ENCODE measurements around the gene SELENOO. TPM values are rescaled to one million over a fixed set of nuclear protein-coding genes. Genes with fewer than 3 reads are reported as not detected.
A peak's percentile ranks its signal among the peaks of the same experiment; 100 is the strongest.
"Not testable (repeated sequence)": the region's sequence is repeated elsewhere in the genome, so short reads cannot be mapped to it uniquely, and the experiment has no call there.

The SELENOO gene
- total and polyA plus RNA-seq, 2 of the 13 experiments (the other 11 are each of a cell fraction or from before 2014, with no cell fraction given): 14.4 to 19.0 TPM

DNA sequence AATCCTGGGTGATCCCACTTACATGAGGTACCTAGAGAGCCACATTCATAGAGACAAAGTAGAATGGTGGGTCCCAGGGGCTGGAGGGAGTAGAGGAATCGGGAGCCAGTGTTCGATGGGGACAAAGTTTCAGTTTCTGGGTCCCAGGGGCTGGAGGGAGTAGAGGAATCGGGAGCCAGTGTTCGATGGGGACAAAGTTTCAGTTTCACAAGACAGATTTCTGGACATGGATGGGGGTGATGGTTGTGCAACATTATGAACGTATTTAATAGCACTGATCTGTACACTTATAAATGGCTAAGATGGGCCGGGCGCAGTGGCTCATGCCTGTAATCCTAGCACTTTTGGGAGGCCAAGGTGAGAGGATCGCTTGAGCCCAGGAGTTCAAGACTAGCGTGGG, 4.2 kb downstream of the SELENOO start:
- H3K9ac ChIP-seq (ENCODE audit: insufficient read depth, low read depth, low read length); H3K27me3 ChIP-seq (ENCODE audit: control insufficient read depth in 1 of 2, insufficient read depth in 2 of 2, low read length in 2 of 2); POLR2A ChIA-PET; CTCF ChIA-PET (ENCODE audit: low intra/inter-chr PET ratio, low total read pairs); H3K4me2 ChIP-seq (ENCODE audit: low read depth, low read length); ATAC-seq; intact Hi-C loops (cut with micrococcal nuclease; ENCODE audit: unreplicated experiment); H3K9me3 ChIP-seq (ENCODE audit: low read length); DNase-seq (ENCODE audit: low spot score); H2AFZ ChIP-seq (ENCODE audit: low read length); BruUV-seq (replicated peaks); H3K27ac ChIP-seq (ENCODE audit: extremely low read length, insufficient read depth, low read length); H3K4me3 ChIP-seq (replicated peaks in 1 of 3; ENCODE audit: insufficient read depth in 1 of 3, low read depth in 2 of 3, low read length in 3 of 3); FAIRE-seq: not testable (repeated sequence)
- Histone ChIP-seq H4K20me1 (ENCODE audit: insufficient read depth, low read length) (peaks cover 11% of the 10 kb centered on the region), H3K36me3 (replicated peaks in 1 of 2; ENCODE audit: control insufficient read depth in 1 of 2, insufficient read depth in 2 of 2, low read length in 2 of 2) (peaks cover 0 to 16% of the 10 kb centered on the region in 2 experiments; a peak in 3 of 5 replicates), H3K79me2 (ENCODE audit: insufficient read depth, low read length) (peaks cover 14% of the 10 kb centered on the region), H3K4me1 (ENCODE audit: insufficient read depth, low read length) (peaks cover 38% of the 10 kb centered on the region)
- WGBS (ENCODE audit: low lambda C conversion rate): 88% methylated on average over 9 of the region's 9 CpGs
- in situ Hi-C loops (cut with HindIII; ENCODE audit: extremely low pct_ligation_motif_present, low pct_unique_long_range_greater_than_20kb): loop anchor here (5.0 kb wide), 1 partner anchor 58 kb away; no protein-coding TSS in a partner anchor
- TF ChIP-seq CEBPB (IDR thresholded peaks at IDR 0.05; ENCODE audit: borderline replicate concordance, low read depth, low read length): peak; percentile 60; the same call in 1 of the 2 replicates

DNA sequence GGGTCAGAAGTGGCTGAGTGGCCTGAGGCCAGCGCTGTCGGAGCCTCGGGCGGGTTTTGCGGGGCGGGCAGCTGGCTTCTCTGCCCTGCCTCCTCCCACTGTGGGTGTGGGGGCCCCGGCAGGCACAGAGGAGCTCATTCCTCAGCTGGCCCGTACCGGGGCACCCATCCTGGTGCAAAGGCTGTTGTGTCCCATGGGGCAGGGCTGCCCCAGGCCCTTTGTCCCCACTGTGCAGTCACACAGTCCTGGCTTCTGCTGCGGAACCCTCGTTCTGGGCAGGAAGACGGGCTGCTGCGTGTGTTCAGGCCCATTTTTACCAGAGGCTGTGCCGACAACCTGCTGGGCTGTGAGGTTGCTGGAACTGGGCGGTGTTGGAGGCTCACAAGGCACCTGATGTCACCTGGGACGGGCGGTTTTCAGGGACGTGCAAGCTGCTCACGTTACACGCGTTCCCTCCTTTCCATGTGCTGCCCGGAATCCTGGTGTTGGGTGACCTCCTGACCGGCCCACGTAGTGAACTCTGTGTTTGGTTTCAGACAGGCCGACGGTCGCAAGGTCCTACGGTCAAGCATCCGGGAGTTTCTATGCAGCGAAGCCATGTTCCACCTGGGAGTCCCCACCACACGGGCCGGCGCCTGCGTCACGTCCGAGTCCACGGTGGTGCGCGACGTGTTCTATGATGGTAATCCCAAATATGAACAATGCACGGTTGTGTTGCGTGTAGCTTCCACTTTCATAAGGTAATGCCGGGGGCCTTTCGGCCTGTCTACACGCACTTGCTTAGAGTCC, 5.2 kb downstream of the SELENOO start:
- Histone ChIP-seq H3K36me3 (replicated peaks in 1 of 2; ENCODE audit: control insufficient read depth in 1 of 2, insufficient read depth in 2 of 2, low read length in 2 of 2) (peaks cover 4 to 26% of the 10 kb centered on the region in 2 experiments; a peak in 4 of 5 replicates), H4K20me1 (ENCODE audit: insufficient read depth, low read length) (peaks cover 11% of the 10 kb centered on the region), H3K27me3 (ENCODE audit: control insufficient read depth in 1 of 2, insufficient read depth in 2 of 2, low read length in 2 of 2) (no peaks in the 10 kb centered on the region), H3K27ac (ENCODE audit: extremely low read length, insufficient read depth, low read length) (no peak overlapping the region), H3K9me3 (ENCODE audit: low read length) (no peaks in the 10 kb centered on the region), H3K9ac (ENCODE audit: insufficient read depth, low read depth, low read length) (no peak overlapping the region), H3K4me2 (ENCODE audit: low read depth, low read length) (no peak overlapping the region), H3K4me1 (ENCODE audit: insufficient read depth, low read length) (peaks cover 36% of the 10 kb centered on the region), H3K79me2 (ENCODE audit: insufficient read depth, low read length) (peaks cover 14% of the 10 kb centered on the region), H3K4me3 (replicated peaks in 1 of 3; ENCODE audit: insufficient read depth in 1 of 3, low read depth in 2 of 3, low read length in 3 of 3) (no peak overlapping the region), H2AFZ (ENCODE audit: low read length) (no peak overlapping the region)
- no peak for ATAC-seq
- FAIRE-seq: no peak
- 97% methylated on average over 27 of the region's 45 CpGs for WGBS (ENCODE audit: low lambda C conversion rate)
- intact Hi-C loops (cut with micrococcal nuclease; ENCODE audit: unreplicated experiment): no loop called here
- POLR2A ChIA-PET: interaction anchor here (0.7 to 1.2 kb wide), 2 partner anchors 22 to 61 kb away, joined by 3 read pairs; no protein-coding TSS in a partner anchor
- DNase-seq (ENCODE audit: low spot score): no peak
- no TSS peak for BruUV-seq (replicated peaks)
- CTCF ChIA-PET (ENCODE audit: low intra/inter-chr PET ratio, low total read pairs): no interaction called here
- in situ Hi-C loops (cut with HindIII; ENCODE audit: extremely low pct_ligation_motif_present, low pct_unique_long_range_greater_than_20kb): loop anchor here (5.0 kb wide), 1 partner anchor 59 kb away; no protein-coding TSS in a partner anchor
- TF ChIP-seq, protein P1, sequence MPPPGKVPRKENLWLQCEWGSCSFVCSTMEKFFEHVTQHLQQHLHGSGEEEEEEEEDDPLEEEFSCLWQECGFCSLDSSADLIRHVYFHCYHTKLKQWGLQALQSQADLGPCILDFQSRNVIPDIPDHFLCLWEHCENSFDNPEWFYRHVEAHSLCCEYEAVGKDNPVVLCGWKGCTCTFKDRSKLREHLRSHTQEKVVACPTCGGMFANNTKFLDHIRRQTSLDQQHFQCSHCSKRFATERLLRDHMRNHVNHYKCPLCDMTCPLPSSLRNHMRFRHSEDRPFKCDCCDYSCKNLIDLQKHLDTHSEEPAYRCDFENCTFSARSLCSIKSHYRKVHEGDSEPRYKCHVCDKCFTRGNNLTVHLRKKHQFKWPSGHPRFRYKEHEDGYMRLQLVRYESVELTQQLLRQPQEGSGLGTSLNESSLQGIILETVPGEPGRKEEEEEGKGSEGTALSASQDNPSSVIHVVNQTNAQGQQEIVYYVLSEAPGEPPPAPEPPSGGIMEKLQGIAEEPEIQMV (CRISPR knock-in tag; IDR thresholded peaks at IDR 0.05; ENCODE audit: low read depth): no peak
- TF ChIP-seq, protein P2, sequence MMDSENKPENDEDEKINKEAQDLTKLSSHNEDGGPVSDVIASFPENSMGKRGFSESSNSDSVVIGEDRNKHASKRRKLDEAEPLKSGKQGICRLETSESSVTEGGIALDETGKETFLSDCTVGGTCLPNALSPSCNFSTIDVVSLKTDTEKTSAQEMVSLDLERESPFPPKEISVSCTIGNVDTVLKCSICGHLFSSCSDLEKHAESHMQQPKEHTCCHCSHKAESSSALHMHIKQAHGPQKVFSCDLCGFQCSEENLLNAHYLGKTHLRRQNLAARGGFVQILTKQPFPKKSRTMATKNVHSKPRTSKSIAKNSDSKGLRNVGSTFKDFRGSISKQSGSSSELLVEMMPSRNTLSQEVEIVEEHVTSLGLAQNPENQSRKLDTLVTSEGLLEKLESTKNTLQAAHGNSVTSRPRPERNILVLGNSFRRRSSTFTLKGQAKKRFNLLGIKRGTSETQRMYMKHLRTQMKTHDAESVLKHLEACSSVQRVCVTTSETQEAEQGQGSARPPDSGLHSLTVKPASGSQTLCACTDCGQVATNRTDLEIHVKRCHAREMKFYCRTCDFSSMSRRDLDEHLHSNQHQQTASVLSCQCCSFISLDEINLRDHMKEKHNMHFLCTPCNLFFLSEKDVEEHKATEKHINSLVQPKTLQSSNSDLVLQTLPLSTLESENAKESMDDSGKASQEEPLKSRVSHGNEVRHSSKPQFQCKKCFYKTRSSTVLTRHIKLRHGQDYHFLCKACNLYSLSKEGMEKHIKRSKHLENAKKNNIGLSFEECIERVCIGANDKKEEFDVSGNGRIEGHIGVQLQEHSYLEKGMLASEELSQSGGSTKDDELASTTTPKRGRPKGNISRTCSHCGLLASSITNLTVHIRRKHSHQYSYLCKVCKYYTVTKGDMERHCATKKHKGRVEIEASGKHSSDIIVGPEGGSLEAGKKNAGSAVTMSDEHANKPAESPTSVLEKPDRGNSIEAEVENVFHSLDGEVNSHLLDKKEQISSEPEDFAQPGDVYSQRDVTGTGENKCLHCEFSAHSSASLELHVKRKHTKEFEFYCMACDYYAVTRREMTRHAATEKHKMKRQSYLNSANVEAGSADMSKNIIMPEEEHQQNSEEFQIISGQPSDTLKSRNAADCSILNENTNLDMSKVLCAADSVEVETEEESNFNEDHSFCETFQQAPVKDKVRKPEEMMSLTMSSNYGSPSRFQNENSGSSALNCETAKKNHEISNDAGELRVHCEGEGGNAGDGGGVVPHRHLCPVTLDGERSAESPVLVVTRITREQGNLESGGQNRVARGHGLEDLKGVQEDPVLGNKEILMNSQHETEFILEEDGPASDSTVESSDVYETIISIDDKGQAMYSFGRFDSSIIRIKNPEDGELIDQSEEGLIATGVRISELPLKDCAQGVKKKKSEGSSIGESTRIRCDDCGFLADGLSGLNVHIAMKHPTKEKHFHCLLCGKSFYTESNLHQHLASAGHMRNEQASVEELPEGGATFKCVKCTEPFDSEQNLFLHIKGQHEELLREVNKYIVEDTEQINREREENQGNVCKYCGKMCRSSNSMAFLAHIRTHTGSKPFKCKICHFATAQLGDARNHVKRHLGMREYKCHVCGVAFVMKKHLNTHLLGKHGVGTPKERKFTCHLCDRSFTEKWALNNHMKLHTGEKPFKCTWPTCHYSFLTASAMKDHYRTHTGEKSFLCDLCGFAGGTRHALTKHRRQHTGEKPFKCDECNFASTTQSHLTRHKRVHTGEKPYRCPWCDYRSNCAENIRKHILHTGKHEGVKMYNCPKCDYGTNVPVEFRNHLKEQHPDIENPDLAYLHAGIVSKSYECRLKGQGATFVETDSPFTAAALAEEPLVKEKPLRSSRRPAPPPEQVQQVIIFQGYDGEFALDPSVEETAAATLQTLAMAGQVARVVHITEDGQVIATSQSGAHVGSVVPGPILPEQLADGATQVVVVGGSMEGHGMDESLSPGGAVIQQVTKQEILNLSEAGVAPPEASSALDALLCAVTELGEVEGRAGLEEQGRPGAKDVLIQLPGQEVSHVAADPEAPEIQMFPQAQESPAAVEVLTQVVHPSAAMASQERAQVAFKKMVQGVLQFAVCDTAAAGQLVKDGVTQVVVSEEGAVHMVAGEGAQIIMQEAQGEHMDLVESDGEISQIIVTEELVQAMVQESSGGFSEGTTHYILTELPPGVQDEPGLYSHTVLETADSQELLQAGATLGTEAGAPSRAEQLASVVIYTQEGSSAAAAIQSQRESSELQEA (CRISPR knock-in tag; IDR thresholded peaks at IDR 0.05; ENCODE audit: not compliant biosample characterization): no peak
- TF ChIP-seq MED8 (CRISPR knock-in tag; IDR thresholded peaks at IDR 0.05; ENCODE audit: insufficient replicate concordance): no peak

Data from HepG2 (cell line).